ENCODE results near the gene LRRC38.
"Not testable (repeated sequence)": the region's sequence is repeated elsewhere in the genome, so short reads cannot be mapped to it uniquely, and the experiment has no call there.

LRRC38 gene

DNA sequence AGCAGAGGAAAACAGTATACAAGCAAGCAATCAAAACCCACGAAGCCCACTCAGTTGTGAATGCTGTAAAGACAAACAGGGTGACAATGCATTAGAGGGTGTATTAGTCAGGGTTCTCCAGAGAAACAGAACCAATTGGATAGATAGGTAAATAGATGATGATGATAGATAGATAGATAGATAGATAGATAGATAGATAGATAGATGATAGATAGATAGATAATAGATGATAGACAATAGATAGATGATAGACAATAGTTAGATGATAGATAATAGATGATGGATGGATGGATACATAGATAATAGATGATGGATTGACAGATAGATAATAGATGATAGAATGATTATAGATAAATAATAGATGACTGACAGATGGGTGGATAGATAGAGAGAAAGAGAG lies 48.3 kb downstream of the LRRC38 start:
- TF ChIP-seq ZFX (IDR thresholded peaks at IDR 0.05): no peak
- TF ChIP-seq, protein P1, sequence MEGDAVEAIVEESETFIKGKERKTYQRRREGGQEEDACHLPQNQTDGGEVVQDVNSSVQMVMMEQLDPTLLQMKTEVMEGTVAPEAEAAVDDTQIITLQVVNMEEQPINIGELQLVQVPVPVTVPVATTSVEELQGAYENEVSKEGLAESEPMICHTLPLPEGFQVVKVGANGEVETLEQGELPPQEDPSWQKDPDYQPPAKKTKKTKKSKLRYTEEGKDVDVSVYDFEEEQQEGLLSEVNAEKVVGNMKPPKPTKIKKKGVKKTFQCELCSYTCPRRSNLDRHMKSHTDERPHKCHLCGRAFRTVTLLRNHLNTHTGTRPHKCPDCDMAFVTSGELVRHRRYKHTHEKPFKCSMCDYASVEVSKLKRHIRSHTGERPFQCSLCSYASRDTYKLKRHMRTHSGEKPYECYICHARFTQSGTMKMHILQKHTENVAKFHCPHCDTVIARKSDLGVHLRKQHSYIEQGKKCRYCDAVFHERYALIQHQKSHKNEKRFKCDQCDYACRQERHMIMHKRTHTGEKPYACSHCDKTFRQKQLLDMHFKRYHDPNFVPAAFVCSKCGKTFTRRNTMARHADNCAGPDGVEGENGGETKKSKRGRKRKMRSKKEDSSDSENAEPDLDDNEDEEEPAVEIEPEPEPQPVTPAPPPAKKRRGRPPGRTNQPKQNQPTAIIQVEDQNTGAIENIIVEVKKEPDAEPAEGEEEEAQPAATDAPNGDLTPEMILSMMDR (conservative IDR thresholded peaks at IDR 0.05): no peak
- no peak overlapping the region for H3K27ac ChIP-seq

DNA sequence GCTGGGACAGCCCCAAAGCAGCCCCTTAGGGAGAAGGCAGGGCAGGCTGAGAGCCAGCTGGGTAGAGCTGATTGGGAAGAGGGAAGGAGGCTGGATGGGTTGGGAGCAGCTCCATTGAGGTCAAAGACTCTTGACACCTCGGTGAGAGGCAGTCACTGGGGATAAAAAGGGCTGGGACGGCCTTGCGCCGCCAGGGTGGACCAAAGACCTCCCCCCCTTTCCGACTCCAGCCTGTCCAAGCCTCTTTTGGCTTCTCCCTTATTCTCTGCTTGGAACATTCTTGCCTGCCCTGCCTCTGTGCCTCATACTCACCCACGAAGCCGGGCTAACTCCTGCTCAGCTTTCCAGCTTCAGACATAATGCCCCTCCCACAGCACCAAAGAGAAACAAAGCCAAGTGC lies 51.1 kb downstream of the LRRC38 start:
- no peak overlapping the region for H3K27ac ChIP-seq
- TF ChIP-seq, protein P1 (conservative IDR thresholded peaks at IDR 0.05): no peak
- TF ChIP-seq ZFX (IDR thresholded peaks at IDR 0.05): no peak

DNA sequence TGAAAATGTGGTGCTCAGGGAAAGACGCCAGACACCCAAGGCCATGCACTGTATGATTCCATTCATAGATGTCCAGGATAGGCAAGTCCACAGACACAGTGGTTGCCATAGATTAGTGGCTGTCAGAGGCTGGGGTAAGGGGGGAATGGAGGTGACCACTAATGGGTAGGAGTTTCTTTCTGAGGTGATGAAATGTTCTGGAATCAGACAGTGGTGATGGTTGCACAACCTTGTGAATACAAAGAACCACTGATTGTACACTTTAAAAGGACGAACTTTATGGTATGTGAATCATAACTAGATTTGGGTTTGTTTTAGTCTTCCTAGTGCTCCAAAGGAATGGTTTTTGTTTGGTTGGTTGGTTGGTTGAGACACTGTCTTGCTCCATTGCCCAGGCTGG lies 51.8 kb downstream of the LRRC38 start:
- no peak for TF ChIP-seq ZFX (IDR thresholded peaks at IDR 0.05)
- TF ChIP-seq, protein P1 (conservative IDR thresholded peaks at IDR 0.05): no peak
- no peak overlapping the region for H3K27ac ChIP-seq

DNA sequence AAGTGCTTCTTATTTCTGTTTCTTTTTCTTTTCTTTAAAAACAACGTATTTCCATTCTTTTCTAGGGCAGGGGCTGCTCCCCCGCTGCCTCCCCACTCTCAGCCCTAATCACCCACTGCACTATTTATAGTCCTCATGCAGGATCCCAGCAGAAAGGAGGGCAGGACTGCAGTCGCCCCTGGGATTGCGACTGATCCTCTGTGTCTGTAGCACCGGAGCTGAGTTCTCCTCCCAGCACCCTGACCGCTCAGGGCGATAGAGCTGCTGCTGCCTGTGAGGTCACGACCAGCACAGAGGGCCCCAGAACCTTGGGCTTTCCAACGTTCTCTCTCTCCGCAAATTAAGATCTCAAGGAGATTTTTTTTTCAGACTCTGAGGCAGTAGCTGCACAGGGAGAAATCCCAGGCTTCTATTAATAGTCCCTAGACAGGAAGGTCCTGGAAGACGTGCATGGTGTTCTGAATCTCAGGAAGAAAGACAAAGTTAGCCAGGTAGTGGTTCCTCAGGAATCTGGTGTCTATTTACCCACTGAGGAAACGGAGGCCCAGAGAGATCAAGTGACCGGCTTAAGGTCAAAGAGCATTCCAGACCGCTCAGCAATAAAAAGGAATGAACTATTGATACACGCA lies 56.8 kb downstream of the LRRC38 start:
- TF ChIP-seq ZFX (IDR thresholded peaks at IDR 0.05): no peak
- TF ChIP-seq, protein P1 (conservative IDR thresholded peaks at IDR 0.05): no peak
- no peak overlapping the region for H3K27ac ChIP-seq

DNA sequence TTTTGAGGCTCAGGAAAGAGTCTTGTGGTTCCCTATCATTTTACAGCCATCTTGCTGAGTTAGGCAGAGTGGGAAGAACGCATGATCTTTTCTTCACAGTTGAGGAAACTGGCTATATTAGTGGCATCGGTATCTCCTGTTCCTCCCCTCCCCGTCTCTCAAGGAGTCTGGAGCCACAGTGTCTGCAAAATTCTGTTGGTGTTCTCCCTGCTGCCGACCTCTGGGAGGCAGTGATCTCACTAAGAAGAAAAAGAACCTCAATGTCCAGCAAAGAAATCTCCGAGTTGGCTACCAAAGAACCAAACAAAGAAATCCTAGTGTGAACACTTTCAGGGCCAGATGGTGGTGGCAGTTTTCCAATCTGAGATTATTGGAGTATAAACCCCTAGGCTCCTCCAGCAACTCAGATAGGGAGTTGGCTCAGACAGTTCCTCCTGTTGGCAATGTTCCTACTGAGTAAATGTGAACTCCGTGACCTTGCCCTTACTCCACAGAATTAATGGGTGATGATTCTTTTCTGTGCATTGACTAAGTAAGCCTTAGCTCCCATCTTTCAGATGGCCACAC lies 62.3 kb downstream of the LRRC38 start:
- TF ChIP-seq ZFX (IDR thresholded peaks at IDR 0.05): no peak
- TF ChIP-seq, protein P1 (conservative IDR thresholded peaks at IDR 0.05): no peak
- peak overlapping the region; percentile 29; the same call in 1 of the 2 replicates for H3K27ac ChIP-seq

DNA sequence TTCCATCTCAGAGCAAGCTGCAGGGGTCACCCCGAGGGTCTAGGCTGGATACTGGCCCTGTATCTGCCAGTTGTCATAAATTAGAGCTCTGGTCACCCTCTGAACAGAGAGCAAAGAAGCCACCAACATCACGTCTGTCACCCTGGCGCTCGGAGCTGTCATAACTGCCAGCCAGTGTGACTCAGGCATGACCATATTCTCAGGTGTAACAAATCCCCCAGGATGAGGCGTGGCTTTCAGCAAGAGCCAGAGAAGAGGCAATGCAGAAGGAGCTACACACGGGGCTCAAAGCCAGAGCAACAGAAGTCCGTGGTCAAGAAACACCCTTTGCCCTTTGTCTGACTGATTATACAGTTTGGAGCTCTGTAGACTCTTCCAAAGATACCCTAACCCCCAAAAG lies 63.6 kb downstream of the LRRC38 start:
- TF ChIP-seq, protein P1 (conservative IDR thresholded peaks at IDR 0.05): no peak
- TF ChIP-seq ZFX (IDR thresholded peaks at IDR 0.05): no peak
- H3K27ac ChIP-seq: no peak overlapping the region

DNA sequence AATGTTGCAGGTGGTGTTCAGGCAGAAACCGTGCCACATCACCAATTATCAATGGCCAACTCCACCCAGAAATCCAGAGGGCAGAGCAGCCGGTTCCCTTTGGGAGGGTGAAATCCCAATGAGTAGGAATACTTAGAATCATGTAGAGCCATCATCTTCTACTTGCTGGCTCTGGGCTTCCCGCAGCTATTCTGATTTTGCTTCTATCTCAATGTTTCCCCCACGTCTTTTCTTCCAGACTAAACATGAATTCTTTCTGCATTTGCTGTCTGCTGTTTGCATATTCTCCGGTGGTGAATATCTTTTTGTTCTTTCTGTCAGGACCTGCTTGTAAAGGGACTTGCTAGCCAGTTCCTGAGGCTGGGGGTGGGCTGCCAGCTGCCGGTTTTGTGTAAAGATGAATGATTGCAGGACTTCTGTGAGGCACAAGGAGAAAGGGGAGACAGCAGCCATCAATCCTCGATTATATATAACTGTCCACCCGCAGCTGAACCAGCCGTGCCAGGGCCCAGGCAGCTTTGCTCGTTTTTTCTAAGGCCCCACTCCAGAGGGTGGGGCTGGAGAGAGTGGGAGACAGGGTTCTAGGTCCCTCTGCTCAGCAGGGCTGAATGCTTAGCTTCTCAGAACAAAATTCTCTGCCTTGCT lies 70.3 kb downstream of the LRRC38 start:
- TF ChIP-seq, protein P1 (conservative IDR thresholded peaks at IDR 0.05): no peak
- TF ChIP-seq ZFX (IDR thresholded peaks at IDR 0.05): no peak
- no peak overlapping the region for H3K27ac ChIP-seq

DNA sequence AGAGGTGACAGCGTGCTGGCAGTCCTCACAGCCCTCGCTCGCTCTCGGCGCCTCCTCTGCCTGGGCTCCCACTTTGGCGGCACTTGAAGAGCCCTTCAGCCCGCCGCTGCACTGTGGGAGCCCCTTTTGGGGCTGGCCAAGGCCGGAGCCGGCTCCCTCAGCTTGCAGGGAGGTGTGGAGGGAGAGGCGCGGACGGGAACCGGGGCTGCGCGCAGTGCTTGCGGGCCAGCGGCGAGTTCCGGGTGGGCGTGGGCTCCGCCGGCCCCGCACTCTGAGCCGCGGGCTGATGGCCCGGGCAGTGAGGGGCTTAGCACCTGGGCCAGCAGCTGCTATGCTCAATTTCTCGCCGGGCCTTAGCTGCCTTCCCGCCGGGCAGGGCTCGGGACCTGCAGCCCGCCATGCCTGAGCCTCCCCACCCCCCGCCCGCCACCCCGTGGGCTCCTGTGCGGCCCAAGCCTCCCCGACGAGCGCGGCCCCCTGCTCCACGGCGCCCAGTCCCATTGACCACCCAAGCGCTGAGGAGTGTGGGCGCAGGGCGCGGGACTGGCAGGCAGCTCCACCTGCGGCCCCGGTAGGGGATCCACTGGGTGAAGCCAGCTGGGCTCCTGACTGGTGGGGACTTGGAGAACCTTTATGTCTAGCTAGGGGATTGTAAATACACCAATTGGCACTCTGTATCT lies 74.6 kb downstream of the LRRC38 start:
- not testable (repeated sequence) for H3K27ac ChIP-seq
